OCI-LY1 (cell line): ENCODE measurements around the gene FGR.

Experiments
- H2AFZ ChIP-seq: fragments of 200-600 bp; sonication (generic), shearing (Covaris generic); 2 replicates; pipeline ENCODE4 v1.6.0; 2014; ENCODE audit warnings: antibody characterized with exemption, mild to moderate bottlenecking, low read length
- H3F3A ChIP-seq: fragments of 200-600 bp; sonication (generic), shearing (Covaris generic); 2 replicates; pipeline ENCODE4 v1.6.0; 2014; ENCODE audit warnings: mild to moderate bottlenecking, antibody characterized with exemption, low read length, moderate library complexity; ENCODE audit not compliant: insufficient read depth
- H3K27ac ChIP-seq: fragments of 200-600 bp; sonication (generic); 2 replicates; pipeline ENCODE4 v1.5.1; 2014; ENCODE audit warnings: low read length, mixed run types, mild to moderate bottlenecking, low read depth; ENCODE audit not compliant: poor library complexity, severe bottlenecking
- H3K27me3 ChIP-seq: fragments of 200-600 bp; sonication (generic); 2 replicates; pipeline ENCODE4 v1.6.0; 2014; ENCODE audit warnings: antibody characterized with exemption, mild to moderate bottlenecking, low read length, moderate library complexity; ENCODE audit not compliant: insufficient read depth
- H3K36me3 ChIP-seq: fragments of 200-600 bp; sonication (generic); 2 replicates; pipeline ENCODE4 v1.6.1; 2014; ENCODE audit warnings: mild to moderate bottlenecking, antibody characterized with exemption, low read length, moderate library complexity, mixed read lengths; ENCODE audit not compliant: insufficient read depth
- H3K4me1 ChIP-seq: fragments of 200-600 bp; sonication (generic); 2 replicates; pipeline ENCODE4 v1.5.1; 2014; ENCODE audit warnings: mild to moderate bottlenecking, low read length, moderate library complexity; ENCODE audit not compliant: insufficient read depth, severe bottlenecking
- H3K4me2 ChIP-seq: fragments of 200-600 bp; sonication (generic), shearing (Covaris generic); 2 replicates; pipeline ENCODE4 v1.6.1; 2014; ENCODE audit warnings: low read length
- H3K4me3 ChIP-seq: fragments of 200-600 bp; sonication (generic); 2 replicates; pipeline ENCODE4 v1.5.1; 2014; ENCODE audit warnings: low read length, low read depth, mild to moderate bottlenecking, mixed read lengths; ENCODE audit not compliant: poor library complexity, severe bottlenecking
- H3K79me2 ChIP-seq: fragments of 200-600 bp; shearing (Covaris generic); 2 replicates; pipeline ENCODE4 v1.6.1; 2016; ENCODE audit warnings: mixed run types, low read length, mixed read lengths; ENCODE audit not compliant: insufficient read depth
- H3K9ac ChIP-seq: fragments of 200-600 bp; sonication (generic), shearing (Covaris generic); 2 replicates; pipeline ENCODE4 v1.6.1; 2014; ENCODE audit warnings: mild to moderate bottlenecking, low read length, mixed read lengths
- H3K9me2 ChIP-seq: fragments of 200-600 bp; sonication (generic), shearing (Covaris generic); 2 replicates; pipeline ENCODE4 v1.6.1; 2014; ENCODE audit warnings: low read depth, mild to moderate bottlenecking, low read length, mixed read lengths
- H3K9me3 ChIP-seq: fragments of 200-600 bp; shearing (Covaris generic); 2 replicates; pipeline ENCODE4 v1.6.1; 2014; ENCODE audit warnings: low read length, mixed read lengths
- H4K20me1 ChIP-seq: fragments of 200-600 bp; sonication (generic), shearing (Covaris generic); 2 replicates; pipeline ENCODE4 v1.6.0; 2016; ENCODE audit warnings: mild to moderate bottlenecking, low read length; ENCODE audit not compliant: insufficient read depth
- EZH2 ChIP-seq: fragments of 200-600 bp; sonication (generic), shearing (Covaris generic); IDR thresholded peaks from 2 replicates; pipeline ENCODE4 v1.8.0; 2017; ENCODE audit warnings: borderline replicate concordance, mixed run types, mild to moderate bottlenecking, antibody characterized with exemption, low read length, moderate library complexity, mixed read lengths
- TF ChIP-seq, protein P1 (sequence below): fragments of 200-600 bp; sonication (generic), shearing (Covaris generic); IDR thresholded peaks from 2 replicates; pipeline ENCODE4 v1.5.1; 2017; ENCODE audit warnings: mild to moderate bottlenecking, antibody characterized with exemption, low read length, moderate library complexity, mixed read lengths

The FGR gene

DNA sequence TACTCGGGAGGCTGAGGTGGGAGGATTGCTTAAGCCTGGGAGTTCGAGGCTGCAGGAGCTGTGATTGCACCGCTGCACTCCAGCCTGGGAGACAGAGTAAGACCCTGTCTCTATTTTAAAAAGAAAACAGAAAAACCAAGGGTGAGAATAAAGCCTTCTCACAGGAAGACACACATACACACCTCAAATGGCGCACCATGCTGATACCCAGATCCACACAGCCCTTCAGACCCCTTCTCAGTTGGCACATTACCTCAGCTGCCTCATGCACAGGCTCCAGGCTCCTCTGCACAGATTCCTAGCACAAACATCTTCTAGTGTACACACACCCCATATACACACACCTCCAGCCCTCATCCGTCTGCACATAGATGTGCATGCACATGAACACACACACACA lies 7.9 kb downstream of the FGR start:
- TF ChIP-seq, protein P1, sequence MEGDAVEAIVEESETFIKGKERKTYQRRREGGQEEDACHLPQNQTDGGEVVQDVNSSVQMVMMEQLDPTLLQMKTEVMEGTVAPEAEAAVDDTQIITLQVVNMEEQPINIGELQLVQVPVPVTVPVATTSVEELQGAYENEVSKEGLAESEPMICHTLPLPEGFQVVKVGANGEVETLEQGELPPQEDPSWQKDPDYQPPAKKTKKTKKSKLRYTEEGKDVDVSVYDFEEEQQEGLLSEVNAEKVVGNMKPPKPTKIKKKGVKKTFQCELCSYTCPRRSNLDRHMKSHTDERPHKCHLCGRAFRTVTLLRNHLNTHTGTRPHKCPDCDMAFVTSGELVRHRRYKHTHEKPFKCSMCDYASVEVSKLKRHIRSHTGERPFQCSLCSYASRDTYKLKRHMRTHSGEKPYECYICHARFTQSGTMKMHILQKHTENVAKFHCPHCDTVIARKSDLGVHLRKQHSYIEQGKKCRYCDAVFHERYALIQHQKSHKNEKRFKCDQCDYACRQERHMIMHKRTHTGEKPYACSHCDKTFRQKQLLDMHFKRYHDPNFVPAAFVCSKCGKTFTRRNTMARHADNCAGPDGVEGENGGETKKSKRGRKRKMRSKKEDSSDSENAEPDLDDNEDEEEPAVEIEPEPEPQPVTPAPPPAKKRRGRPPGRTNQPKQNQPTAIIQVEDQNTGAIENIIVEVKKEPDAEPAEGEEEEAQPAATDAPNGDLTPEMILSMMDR = no peak
- TF ChIP-seq EZH2 = no peak
- no peak overlapping the region for H3K9ac ChIP-seq
- no peak overlapping the region for H3K4me2 ChIP-seq
- H4K20me1 ChIP-seq = no peaks in the 10 kb centered on the region
- no peak overlapping the region for H3K4me3 ChIP-seq
- H3K9me3 ChIP-seq = no peaks in the 10 kb centered on the region
- no peak overlapping the region for H2AFZ ChIP-seq
- no peak overlapping the region for H3K27ac ChIP-seq
- H3K27me3 ChIP-seq = no peaks in the 10 kb centered on the region
- H3K4me1 ChIP-seq = peaks cover 63% of the 10 kb centered on the region
- H3K79me2 ChIP-seq = no peaks in the 10 kb centered on the region
- no peaks in the 10 kb centered on the region for H3F3A ChIP-seq
- H3K36me3 ChIP-seq = no peaks in the 10 kb centered on the region
- no peaks in the 10 kb centered on the region for H3K9me2 ChIP-seq

DNA sequence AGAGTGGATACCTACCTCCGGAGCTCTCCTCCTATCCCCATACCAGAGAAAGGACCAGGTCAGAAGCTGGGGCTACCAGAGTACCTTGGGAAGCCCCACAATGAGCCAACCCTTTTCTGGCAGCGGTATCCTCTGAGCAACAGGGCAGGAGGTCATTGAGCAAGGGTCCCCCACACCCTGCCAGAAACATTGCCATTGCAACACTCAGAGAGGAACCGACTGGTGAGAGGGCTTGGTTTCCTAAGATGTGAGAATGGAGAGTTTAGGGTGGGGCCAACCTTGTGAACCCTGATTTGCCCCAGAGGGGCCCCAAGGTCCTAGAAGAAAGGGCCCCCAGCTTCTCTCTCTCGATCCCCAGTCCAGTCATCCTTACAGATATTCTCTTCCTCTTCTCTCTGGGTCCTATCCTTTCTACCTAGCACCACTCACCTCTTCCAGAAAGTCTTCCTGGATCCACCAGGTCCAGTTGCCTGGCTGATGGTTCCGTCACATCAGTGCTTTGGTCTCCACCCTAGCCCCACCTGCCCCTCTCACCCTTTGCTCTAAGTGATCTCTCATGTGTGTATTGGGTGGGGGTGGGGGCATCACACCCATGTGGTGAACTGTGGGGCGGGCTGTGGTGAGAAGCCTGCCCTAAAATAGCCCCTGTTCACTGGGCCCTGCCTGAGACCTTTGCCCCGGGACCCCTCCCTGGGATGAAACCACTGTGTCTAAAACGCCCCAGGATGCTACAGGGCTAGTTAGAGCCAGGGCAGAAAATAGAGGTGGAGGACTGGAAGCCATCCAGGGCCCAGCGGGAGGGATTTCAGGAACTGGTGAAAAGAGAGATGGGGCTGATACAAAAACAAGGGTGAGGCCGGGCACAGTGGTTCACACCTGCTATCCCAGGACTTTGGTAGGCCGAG lies 8.7 kb downstream of the FGR start:
- no peak for TF ChIP-seq EZH2
- TF ChIP-seq, protein P1 = no peak
- no peaks in the 10 kb centered on the region for H3K9me2 ChIP-seq
- H3K27ac ChIP-seq = no peak overlapping the region
- no peaks in the 10 kb centered on the region for H3K79me2 ChIP-seq
- no peaks in the 10 kb centered on the region for H4K20me1 ChIP-seq
- H3K27me3 ChIP-seq = no peaks in the 10 kb centered on the region
- no peak overlapping the region for H3K4me3 ChIP-seq
- no peak overlapping the region for H2AFZ ChIP-seq
- no peak overlapping the region; the same call in 1 of the 2 replicates for H3K9ac ChIP-seq
- H3K4me2 ChIP-seq = peak overlapping the region; percentile 11; the same call in 1 of the 2 replicates
- no peaks in the 10 kb centered on the region for H3K36me3 ChIP-seq
- H3F3A ChIP-seq = no peaks in the 10 kb centered on the region
- H3K4me1 ChIP-seq = peaks cover 55% of the 10 kb centered on the region
- no peaks in the 10 kb centered on the region for H3K9me3 ChIP-seq

DNA sequence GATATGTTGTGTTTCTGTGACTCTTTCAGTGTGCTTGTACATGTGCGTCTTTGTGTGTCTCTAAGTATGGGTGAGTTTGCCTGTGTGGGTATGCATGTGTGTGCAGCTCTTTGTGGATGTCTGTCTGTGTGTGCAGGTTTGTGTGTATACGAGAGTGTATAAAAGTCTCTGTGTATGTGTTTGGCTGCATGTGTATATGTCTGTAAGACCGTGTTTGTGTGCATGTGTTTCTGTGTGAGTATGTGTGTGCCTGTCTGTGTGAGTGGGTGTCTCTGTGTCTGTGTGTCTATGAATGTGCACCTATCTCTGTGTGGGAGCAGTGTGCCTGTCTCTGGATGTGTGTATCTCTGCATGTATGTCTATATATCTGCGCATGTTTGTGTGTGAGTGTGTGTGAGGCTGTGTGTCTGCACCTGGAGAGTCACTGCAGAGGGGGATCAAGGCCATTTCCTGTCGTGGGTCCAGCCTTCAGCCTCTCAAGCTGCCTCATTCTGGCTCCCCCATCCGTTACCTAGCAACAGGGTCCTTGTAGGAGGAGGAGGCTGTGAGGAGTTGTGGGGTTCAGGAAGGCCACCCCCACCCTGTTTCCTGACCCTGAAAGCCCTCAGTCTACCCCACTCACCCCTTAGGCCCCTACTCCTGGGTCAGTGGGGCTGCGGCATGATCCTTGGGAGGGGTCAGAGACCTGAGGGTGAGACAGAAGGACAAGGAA lies 10.4 kb downstream of the FGR start:
- TF ChIP-seq EZH2 = no peak
- TF ChIP-seq, protein P1 = no peak
- Histone ChIP-seq H2AFZ (no peak overlapping the region), H3K4me2 (peak overlapping the region; percentile 26; the same call in 1 of the 2 replicates)

More for the DNA sequence above, 10.4 kb downstream of the FGR start:
- no peaks in the 10 kb centered on the region for H3K9me3 ChIP-seq
- no peaks in the 10 kb centered on the region for H3K36me3 ChIP-seq
- H3K27ac ChIP-seq = peak overlapping the region; percentile 48
- H3K79me2 ChIP-seq = no peaks in the 10 kb centered on the region
- H3K9me2 ChIP-seq = no peaks in the 10 kb centered on the region
- H3K4me3 ChIP-seq = no peak overlapping the region
- peak overlapping the region; percentile 0; the same call in 1 of the 2 replicates for H3K9ac ChIP-seq
- H3K27me3 ChIP-seq = no peaks in the 10 kb centered on the region
- no peaks in the 10 kb centered on the region for H3F3A ChIP-seq
- H3K4me1 ChIP-seq = peaks cover 45% of the 10 kb centered on the region
- no peaks in the 10 kb centered on the region for H4K20me1 ChIP-seq
